Fibroblast of lung (primary cell): Measurements from ENCODE around the gene ONECUT3. TPM values are rescaled to one million over a fixed set of nuclear protein-coding genes. Genes with fewer than 3 reads are reported as not detected.

Source experiments
- DNase-seq, 2 donors: peaks; one replicate each; pipeline versions ENCODE4 v3.0.0 to v3.0.0-alpha.2; 2010; ENCODE audit warnings: low read depth in 2 of 2
- H2AFZ ChIP-seq: 2 replicates; pipeline ENCODE4 v1.5.1; 2012; ENCODE audit warnings: low read length, control low read depth, inconsistent platforms
- H3K27ac ChIP-seq: 2 replicates; pipeline ENCODE4 v1.5.1; 2011; ENCODE audit warnings: low read length, control low read depth; ENCODE audit not compliant: insufficient read depth
- H3K27me3 ChIP-seq: 2 replicates; pipeline ENCODE4 v1.5.1; 2011; ENCODE audit warnings: mild to moderate bottlenecking, low read length; ENCODE audit not compliant: control insufficient read depth, insufficient read depth
- H3K36me3 ChIP-seq: 2 replicates; pipeline ENCODE4 v1.5.1; 2011; ENCODE audit warnings: low read length; ENCODE audit not compliant: control insufficient read depth, insufficient read depth
- H3K4me1 ChIP-seq: 2 replicates; pipeline ENCODE4 v1.5.1; 2011; ENCODE audit warnings: low read length; ENCODE audit not compliant: control insufficient read depth, insufficient read depth; ENCODE audit errors: extremely low read depth
- H3K4me2 ChIP-seq: 2 replicates; pipeline ENCODE4 v1.5.1; 2011; ENCODE audit warnings: low read length, control low read depth; ENCODE audit not compliant: insufficient read depth; ENCODE audit errors: extremely low read depth
- H3K4me3 ChIP-seq, 4 experiments: fragments of 200-600 bp in 1 of 4; sonication (generic) in 1 of 4; replicated peaks in 1 of 4; 2 replicates each; pipeline ENCODE4 v1.5.1; 2011 to 2016; ENCODE audit warnings: low read length in 4 of 4, low read depth in 3 of 4, mild to moderate bottlenecking in 3 of 4, control low read depth in 2 of 4, inconsistent platforms in 1 of 4, mixed read lengths in 1 of 4; ENCODE audit not compliant: insufficient read depth in 1 of 4; ENCODE audit errors: control extremely low read depth in 1 of 4
- H3K79me2 ChIP-seq: 2 replicates; pipeline ENCODE4 v1.5.1; 2012; ENCODE audit warnings: mild to moderate bottlenecking, low read length, inconsistent platforms; ENCODE audit not compliant: control insufficient read depth, insufficient read depth
- H3K9ac ChIP-seq: 2 replicates; pipeline ENCODE4 v1.5.1; 2011; ENCODE audit warnings: mild to moderate bottlenecking, low read length, control low read depth; ENCODE audit not compliant: insufficient read depth
- H3K9me3 ChIP-seq: 2 replicates; pipeline ENCODE4 v1.5.1; 2012; ENCODE audit warnings: low read depth, low read length; ENCODE audit not compliant: control insufficient read depth, insufficient read depth
- H4K20me1 ChIP-seq: 2 replicates; pipeline ENCODE4 v1.5.1; 2011; ENCODE audit warnings: low read length; ENCODE audit not compliant: control insufficient read depth, insufficient read depth; ENCODE audit errors: extremely low read depth
- EZH2 ChIP-seq: IDR thresholded peaks from 2 replicates; pipeline ENCODE4 v1.5.1; 2012; ENCODE audit warnings: low read length, control low read depth, mild to moderate bottlenecking; ENCODE audit errors: missing control alignments
- polyA plus RNA-seq, 2 donors: library from polyadenylated mRNA; depleted of rRNA in 1 of 2; stranded (reverse) in 1 of 2; unstranded in 1 of 2; fragments of >200 nt; gene quantifications; 2 replicates each; pipeline ENCODE4 v1.2.1, GENCODE V29; 2011 to 2012; ENCODE audit warnings: missing spikeins in 1 of 2
- total RNA-seq: library from RNA; depleted of rRNA; stranded (reverse); fragments of >200 nt; gene quantifications from 2 replicates; pipeline ENCODE4 v1.2.1, GENCODE V29; 2014
- TF ChIP-seq, protein P1 (sequence below), 2 donors: IDR thresholded peaks in 1 of 2; conservative IDR thresholded peaks in 1 of 2; 1 replicate in 1 of 2; 2 replicates in 1 of 2; pipeline ENCODE4 v1.5.1; 2011 to 2012; ENCODE audit warnings: low read length in 2 of 2, control low read depth in 1 of 2, inconsistent platforms in 1 of 2, low read depth in 1 of 2, mild to moderate bottlenecking in 1 of 2

Gene ONECUT3
- total and polyA plus RNA-seq, 2 donors (not counting 1 experiment from before 2014, with no cell fraction given), result not detected

DNA sequence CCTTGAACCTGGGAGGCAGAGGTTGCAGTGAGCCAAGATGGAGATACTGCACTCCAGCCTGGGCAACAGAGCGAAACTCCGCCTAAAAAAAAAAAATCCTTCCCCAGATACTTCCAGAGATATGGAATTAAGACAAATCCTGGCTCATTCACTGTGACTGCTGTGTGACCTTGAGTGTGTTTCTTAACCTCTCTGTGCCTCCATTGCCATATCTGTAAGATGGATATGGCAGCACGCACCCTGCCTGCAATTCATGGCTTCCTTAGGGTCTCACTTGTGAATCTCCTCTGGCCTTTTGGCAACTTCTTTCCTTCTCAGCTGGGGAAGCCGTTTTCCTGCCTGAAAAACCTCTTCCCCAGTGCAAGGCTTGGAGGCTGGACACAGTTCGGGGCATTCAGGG lies 33.8 kb upstream of the ONECUT3 start:
- peaks cover 17% of the 10 kb centered on the region for H3K27me3 ChIP-seq
- H3K9ac ChIP-seq, result no peak overlapping the region
- no peaks in the 10 kb centered on the region for H3K4me1 ChIP-seq
- H3K36me3 ChIP-seq, result no peaks in the 10 kb centered on the region
- H3K79me2 ChIP-seq, result no peaks in the 10 kb centered on the region
- H3K4me2 ChIP-seq, result no peak overlapping the region
- no peaks in the 10 kb centered on the region for H3K9me3 ChIP-seq
- TF ChIP-seq, protein P1, sequence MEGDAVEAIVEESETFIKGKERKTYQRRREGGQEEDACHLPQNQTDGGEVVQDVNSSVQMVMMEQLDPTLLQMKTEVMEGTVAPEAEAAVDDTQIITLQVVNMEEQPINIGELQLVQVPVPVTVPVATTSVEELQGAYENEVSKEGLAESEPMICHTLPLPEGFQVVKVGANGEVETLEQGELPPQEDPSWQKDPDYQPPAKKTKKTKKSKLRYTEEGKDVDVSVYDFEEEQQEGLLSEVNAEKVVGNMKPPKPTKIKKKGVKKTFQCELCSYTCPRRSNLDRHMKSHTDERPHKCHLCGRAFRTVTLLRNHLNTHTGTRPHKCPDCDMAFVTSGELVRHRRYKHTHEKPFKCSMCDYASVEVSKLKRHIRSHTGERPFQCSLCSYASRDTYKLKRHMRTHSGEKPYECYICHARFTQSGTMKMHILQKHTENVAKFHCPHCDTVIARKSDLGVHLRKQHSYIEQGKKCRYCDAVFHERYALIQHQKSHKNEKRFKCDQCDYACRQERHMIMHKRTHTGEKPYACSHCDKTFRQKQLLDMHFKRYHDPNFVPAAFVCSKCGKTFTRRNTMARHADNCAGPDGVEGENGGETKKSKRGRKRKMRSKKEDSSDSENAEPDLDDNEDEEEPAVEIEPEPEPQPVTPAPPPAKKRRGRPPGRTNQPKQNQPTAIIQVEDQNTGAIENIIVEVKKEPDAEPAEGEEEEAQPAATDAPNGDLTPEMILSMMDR (conservative IDR thresholded peaks at IDR 0.05 in 1 of 2, IDR thresholded peaks at IDR 0.05 in 1 of 2; ENCODE audit: low read depth in 1 of 2, low read length in 2 of 2), result no peak
- TF ChIP-seq EZH2, result no peak
- no peak overlapping the region for H3K27ac ChIP-seq
- no peaks in the 10 kb centered on the region for H4K20me1 ChIP-seq
- DNase-seq, result no peak
- no peak overlapping the region for H3K4me3 ChIP-seq
- H2AFZ ChIP-seq, result no peak overlapping the region

DNA sequence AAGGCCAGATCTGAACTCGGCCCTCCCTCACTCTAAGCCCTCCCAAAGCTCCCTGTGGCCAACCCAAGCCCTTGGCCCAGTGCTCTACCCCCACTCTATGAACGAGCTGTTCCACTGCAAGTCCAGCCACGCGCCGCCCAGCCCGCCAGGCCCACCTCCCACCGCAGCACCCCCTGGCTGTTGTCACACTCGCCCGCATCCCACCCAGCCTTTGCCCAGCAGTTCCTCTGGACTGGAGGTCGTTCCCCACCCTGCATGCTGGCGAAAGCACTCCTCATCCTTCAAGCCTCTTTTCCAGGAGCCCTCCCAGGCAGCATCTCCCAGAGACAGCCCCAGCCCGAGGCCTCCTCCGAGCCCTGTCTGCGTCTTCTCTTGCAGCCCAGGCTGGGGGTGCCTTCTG lies 33.1 kb upstream of the ONECUT3 start:
- no peak overlapping the region for H3K4me2 ChIP-seq
- H3K4me3 ChIP-seq, result no peak overlapping the region
- H3K4me1 ChIP-seq, result no peaks in the 10 kb centered on the region
- H2AFZ ChIP-seq, result no peak overlapping the region
- no peak overlapping the region for H3K27ac ChIP-seq
- H3K9me3 ChIP-seq, result no peaks in the 10 kb centered on the region
- H3K9ac ChIP-seq, result no peak overlapping the region
- DNase-seq, result no peak
- TF ChIP-seq EZH2, result no peak
- TF ChIP-seq, protein P1 (conservative IDR thresholded peaks at IDR 0.05 in 1 of 2, IDR thresholded peaks at IDR 0.05 in 1 of 2; ENCODE audit: low read depth in 1 of 2, low read length in 2 of 2), result no peak
- H3K27me3 ChIP-seq, result peaks cover 17% of the 10 kb centered on the region
- no peaks in the 10 kb centered on the region for H4K20me1 ChIP-seq
- no peaks in the 10 kb centered on the region for H3K36me3 ChIP-seq
- H3K79me2 ChIP-seq, result no peaks in the 10 kb centered on the region

- Histone ChIP-seq H4K20me1 (no peaks in the 10 kb centered on the region), H2AFZ (peak overlapping the region; percentile 34), H3K9me3 (no peaks in the 10 kb centered on the region), H3K4me1 (no peaks in the 10 kb centered on the region), H3K4me3 (peak overlapping the region; percentile 37 to 61 (median 40)), H3K27ac (no peak overlapping the region), H3K9ac (peak overlapping the region; percentile 26), H3K79me2 (no peaks in the 10 kb centered on the region), H3K36me3 (no peaks in the 10 kb centered on the region), H3K27me3 (peaks cover 8% of the 10 kb centered on the region), H3K4me2 (peak overlapping the region; percentile 72)
- TF ChIP-seq, protein P1 (conservative IDR thresholded peaks at IDR 0.05 in 1 of 2, IDR thresholded peaks at IDR 0.05 in 1 of 2; ENCODE audit: low read depth in 1 of 2, low read length in 2 of 2), result peak in 1 of 2 donors; percentile 2
- TF ChIP-seq EZH2, result no peak
- peak; percentile 34 to 37 for DNase-seq
Measured at GRCh38 chr19:1725100-1726064, 27.9 kb upstream of the ONECUT3 start.
